SU-DHL-6 (cell line): ENCODE measurements around the gene RPL23.

Experiments
- EZH2phosphoT487 ChIP-seq: fragments of 200-600 bp; sonication (generic), shearing (Covaris generic); conservative IDR thresholded peaks from 2 replicates; pipeline ENCODE4 v1.6.1; 2018; ENCODE audit warnings: mild to moderate bottlenecking, antibody characterized with exemption, low read length, moderate library complexity, mixed read lengths
- TF ChIP-seq, protein P1 (sequence below): fragments of 200-600 bp; sonication (generic); IDR thresholded peaks from one replicate; pipeline ENCODE4 v1.5.1; 2017; ENCODE audit warnings: antibody characterized with exemption, mild to moderate bottlenecking, low read length, moderate library complexity; ENCODE audit not compliant: insufficient read depth, poor library complexity, severe bottlenecking

DNA sequence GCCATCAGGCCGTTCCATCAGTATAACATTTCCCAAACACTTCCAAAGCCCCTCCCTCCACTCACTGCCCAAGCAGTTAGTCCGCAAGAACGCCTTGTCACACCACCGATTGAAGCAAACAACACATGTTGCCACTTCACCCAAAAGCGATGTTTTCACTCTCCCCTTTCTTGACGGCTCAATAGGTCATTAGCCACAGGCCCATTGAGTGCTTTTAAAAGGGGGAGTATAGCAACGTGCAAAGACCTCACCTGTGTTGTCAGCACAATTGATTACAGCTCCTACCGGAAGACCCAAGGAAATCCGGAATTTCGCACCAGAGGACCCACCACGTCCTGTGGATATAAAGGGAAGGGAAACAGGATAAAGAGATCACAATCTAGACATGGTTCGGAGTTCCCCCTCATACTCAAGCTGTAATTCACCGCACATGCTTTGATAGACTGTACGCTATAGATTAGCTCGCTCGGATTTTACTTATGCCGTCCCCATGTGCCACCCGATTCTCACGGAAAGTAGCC is 690 bp downstream of the RPL23 start:
- TF ChIP-seq, protein P1, sequence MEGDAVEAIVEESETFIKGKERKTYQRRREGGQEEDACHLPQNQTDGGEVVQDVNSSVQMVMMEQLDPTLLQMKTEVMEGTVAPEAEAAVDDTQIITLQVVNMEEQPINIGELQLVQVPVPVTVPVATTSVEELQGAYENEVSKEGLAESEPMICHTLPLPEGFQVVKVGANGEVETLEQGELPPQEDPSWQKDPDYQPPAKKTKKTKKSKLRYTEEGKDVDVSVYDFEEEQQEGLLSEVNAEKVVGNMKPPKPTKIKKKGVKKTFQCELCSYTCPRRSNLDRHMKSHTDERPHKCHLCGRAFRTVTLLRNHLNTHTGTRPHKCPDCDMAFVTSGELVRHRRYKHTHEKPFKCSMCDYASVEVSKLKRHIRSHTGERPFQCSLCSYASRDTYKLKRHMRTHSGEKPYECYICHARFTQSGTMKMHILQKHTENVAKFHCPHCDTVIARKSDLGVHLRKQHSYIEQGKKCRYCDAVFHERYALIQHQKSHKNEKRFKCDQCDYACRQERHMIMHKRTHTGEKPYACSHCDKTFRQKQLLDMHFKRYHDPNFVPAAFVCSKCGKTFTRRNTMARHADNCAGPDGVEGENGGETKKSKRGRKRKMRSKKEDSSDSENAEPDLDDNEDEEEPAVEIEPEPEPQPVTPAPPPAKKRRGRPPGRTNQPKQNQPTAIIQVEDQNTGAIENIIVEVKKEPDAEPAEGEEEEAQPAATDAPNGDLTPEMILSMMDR: no peak
- TF ChIP-seq EZH2phosphoT487: no peak
